ENCODE results near the gene JPH3.

GRCh38 chr16:87698241-87698640, 95.9 kb downstream of the JPH3 start:
- TF ChIP-seq EZH2 (IDR thresholded peaks at IDR 0.05; ENCODE audit: low read depth) = no peak
- no peak for TF ChIP-seq CTCF (conservative IDR thresholded peaks at IDR 0.05)
